Measurements from ENCODE around the gene GRIK3.
A peak's percentile ranks its signal among the peaks of the same experiment; 100 is the strongest.
"Not testable (repeated sequence)": the region's sequence is repeated elsewhere in the genome, so short reads cannot be mapped to it uniquely, and the experiment has no call there.

DNA sequence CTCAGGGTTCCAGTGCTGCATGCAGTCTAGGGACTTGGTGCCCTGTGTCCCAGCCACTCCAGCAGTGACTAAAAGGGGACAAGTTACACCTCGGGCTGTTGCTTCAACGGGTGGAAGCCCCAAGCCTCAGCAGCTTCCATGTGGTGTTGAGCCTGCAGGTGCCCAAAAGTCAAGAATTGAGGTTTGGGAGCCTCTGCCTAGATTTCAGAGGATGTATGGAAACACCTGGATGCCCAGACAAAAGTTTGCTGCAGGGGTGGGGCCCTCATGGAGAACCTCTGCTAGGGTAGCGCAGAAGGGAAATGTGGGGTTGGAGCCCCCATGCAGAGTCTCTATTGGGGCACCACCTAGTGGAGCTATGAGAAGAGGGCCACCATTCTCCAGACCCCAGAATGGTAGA is 117.8 kb downstream of the GRIK3 start:
- TF ChIP-seq, protein P1, sequence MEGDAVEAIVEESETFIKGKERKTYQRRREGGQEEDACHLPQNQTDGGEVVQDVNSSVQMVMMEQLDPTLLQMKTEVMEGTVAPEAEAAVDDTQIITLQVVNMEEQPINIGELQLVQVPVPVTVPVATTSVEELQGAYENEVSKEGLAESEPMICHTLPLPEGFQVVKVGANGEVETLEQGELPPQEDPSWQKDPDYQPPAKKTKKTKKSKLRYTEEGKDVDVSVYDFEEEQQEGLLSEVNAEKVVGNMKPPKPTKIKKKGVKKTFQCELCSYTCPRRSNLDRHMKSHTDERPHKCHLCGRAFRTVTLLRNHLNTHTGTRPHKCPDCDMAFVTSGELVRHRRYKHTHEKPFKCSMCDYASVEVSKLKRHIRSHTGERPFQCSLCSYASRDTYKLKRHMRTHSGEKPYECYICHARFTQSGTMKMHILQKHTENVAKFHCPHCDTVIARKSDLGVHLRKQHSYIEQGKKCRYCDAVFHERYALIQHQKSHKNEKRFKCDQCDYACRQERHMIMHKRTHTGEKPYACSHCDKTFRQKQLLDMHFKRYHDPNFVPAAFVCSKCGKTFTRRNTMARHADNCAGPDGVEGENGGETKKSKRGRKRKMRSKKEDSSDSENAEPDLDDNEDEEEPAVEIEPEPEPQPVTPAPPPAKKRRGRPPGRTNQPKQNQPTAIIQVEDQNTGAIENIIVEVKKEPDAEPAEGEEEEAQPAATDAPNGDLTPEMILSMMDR (conservative IDR thresholded peaks at IDR 0.05; ENCODE audit: low read length), result peak; percentile 26; the same call in 1 of the 2 replicates
- TF ChIP-seq EZH2phosphoT487 (IDR thresholded peaks at IDR 0.05; ENCODE audit: borderline replicate concordance, low read depth, low read length), result not testable (repeated sequence)

Measured in OCI-LY7 (cell line).